ENCODE results near the gene ITGAL. TPM values are rescaled to one million over a fixed set of nuclear protein-coding genes. Genes with fewer than 3 reads are reported as not detected.
A peak's percentile ranks its signal among the peaks of the same experiment; 100 is the strongest.

The ITGAL gene
- 3.8 TPM for polyA plus RNA-seq
- long read RNA-seq, donor 1, result 0 reads
- long read RNA-seq, donor 2, full-length matches to known transcripts, result 2 of 2 reads
- long read RNA-seq, donor 2, partial matches to known transcripts, result 0 of 2 reads
- long read RNA-seq, donor 2, other reads (novel, unspliced or antisense), result 0 of 2 reads
- long read RNA-seq, donor 3, result 0 reads
- long read RNA-seq, donor 4, result 0 reads
- long read RNA-seq, donor 5, result 0 reads
- long read RNA-seq, donor 6, result 0 reads
- long read RNA-seq, donor 7, partial matches to known transcripts, result 0 of 1 reads
- long read RNA-seq, donor 7, other reads (novel, unspliced or antisense), result 0 of 1 reads
- long read RNA-seq, donor 8, result 0 reads
- long read RNA-seq, donor 9, result 0 reads
- long read RNA-seq, donor 10, result 0 reads
- long read RNA-seq, donor 11, result 0 reads

GRCh38 chr16:30472328-30472942 lies at the start of gene ITGAL:
ITGAL (plus strand) TSS chr16:30472742; CDS start chr16:30472838, 96 bp downstream.
- WGBS (ENCODE audit: insufficient coverage, low lambda C conversion rate), result 77% methylated on average over 2 of the region's 8 CpGs
- H3K27ac ChIP-seq (ENCODE audit: low read length), result no peak within 1 kb of the TSS
- H3K36me3 ChIP-seq (ENCODE audit: control insufficient read depth, insufficient read depth, low read length), result no peaks in the 10 kb centered on the region
- peaks cover 6% of the 10 kb centered on the region for H3K4me1 ChIP-seq (ENCODE audit: control insufficient read depth, insufficient read depth, low read length)
- H3K27me3 ChIP-seq (ENCODE audit: control insufficient read depth, insufficient read depth, low read length), result peaks cover 19% of the 10 kb centered on the region
- H3K4me3 ChIP-seq (ENCODE audit: low read length), result no peak within 1 kb of the TSS
- DNase-seq, result peak in 1 of 2 donors; percentile 51
- H3K9me3 ChIP-seq (ENCODE audit: control insufficient read depth, low read depth, low read length), result peaks cover 4% of the 10 kb centered on the region

- DNase-seq, result no peak
- Histone ChIP-seq H3K4me1 (ENCODE audit: control insufficient read depth, insufficient read depth, low read length) (peaks cover 11% of the 10 kb centered on the region), H3K36me3 (ENCODE audit: control insufficient read depth, insufficient read depth, low read length) (peaks cover 24% of the 10 kb centered on the region), H3K4me3 (ENCODE audit: low read length) (no peak overlapping the region), H3K9me3 (ENCODE audit: control insufficient read depth, low read depth, low read length) (no peaks in the 10 kb centered on the region), H3K27me3 (ENCODE audit: control insufficient read depth, insufficient read depth, low read length) (no peaks in the 10 kb centered on the region), H3K27ac (ENCODE audit: low read length) (no peak overlapping the region)
- no CpG with 5 or more reads among the region's 4 CpGs for WGBS (ENCODE audit: insufficient coverage, low lambda C conversion rate)
These were observed 44.5 kb upstream of the ITGAL start for GRCh38 chr16:30428055-30428454.

- no peak for DNase-seq
- whole genome bisulfite sequencing (ENCODE audit: insufficient coverage, low lambda C conversion rate), result no CpG with 5 or more reads among the region's 11 CpGs
- H3K9me3 ChIP-seq (ENCODE audit: control insufficient read depth, low read depth, low read length), result no peaks in the 10 kb centered on the region
- H3K27me3 ChIP-seq (ENCODE audit: control insufficient read depth, insufficient read depth, low read length), result no peaks in the 10 kb centered on the region
- H3K4me3 ChIP-seq (ENCODE audit: low read length), result peak overlapping the region; percentile 88
- H3K27ac ChIP-seq (ENCODE audit: low read length), result peak overlapping the region; percentile 69
- H3K36me3 ChIP-seq (ENCODE audit: control insufficient read depth, insufficient read depth, low read length), result peaks cover 12% of the 10 kb centered on the region
- H3K4me1 ChIP-seq (ENCODE audit: control insufficient read depth, insufficient read depth, low read length), result peaks cover 11% of the 10 kb centered on the region
These were observed 43.2 kb upstream of the ITGAL start for GRCh38 chr16:30429418-30429677.

GRCh38 chr16:30429678-30430427 lies 42.7 kb upstream of the ITGAL start, which contains the start of gene DCTPP1:
DCTPP1 (minus strand) TSS chr16:30430030; CDS start chr16:30429980, 50 bp downstream.
- WGBS (ENCODE audit: insufficient coverage, low lambda C conversion rate), result no CpG with 5 or more reads among the region's 49 CpGs
- peak; percentile 99 to 100 for DNase-seq
- Histone ChIP-seq H3K27ac (ENCODE audit: low read length) (peak within 1 kb of the TSS; percentile 69), H3K36me3 (ENCODE audit: control insufficient read depth, insufficient read depth, low read length) (peaks cover 8% of the 10 kb centered on the region), H3K9me3 (ENCODE audit: control insufficient read depth, low read depth, low read length) (no peaks in the 10 kb centered on the region), H3K4me3 (ENCODE audit: low read length) (peak within 1 kb of the TSS; percentile 88), H3K4me1 (ENCODE audit: control insufficient read depth, insufficient read depth, low read length) (peaks cover 11% of the 10 kb centered on the region), H3K27me3 (ENCODE audit: control insufficient read depth, insufficient read depth, low read length) (no peaks in the 10 kb centered on the region)

GRCh38 chr16:30430428-30430970 lies 42.0 kb upstream of the ITGAL start:
- Histone ChIP-seq H3K36me3 (ENCODE audit: control insufficient read depth, insufficient read depth, low read length) (peaks cover 8% of the 10 kb centered on the region), H3K4me1 (ENCODE audit: control insufficient read depth, insufficient read depth, low read length) (peaks cover 11% of the 10 kb centered on the region), H3K27ac (ENCODE audit: low read length) (peak overlapping the region; percentile 69), H3K9me3 (ENCODE audit: control insufficient read depth, low read depth, low read length) (no peaks in the 10 kb centered on the region), H3K4me3 (ENCODE audit: low read length) (peak overlapping the region; percentile 2), H3K27me3 (ENCODE audit: control insufficient read depth, insufficient read depth, low read length) (no peaks in the 10 kb centered on the region)
- no peak for DNase-seq
- WGBS (ENCODE audit: insufficient coverage, low lambda C conversion rate), result no CpG with 5 or more reads among the region's 19 CpGs

- no peak overlapping the region for H3K27ac ChIP-seq (ENCODE audit: low read length)
- no peaks in the 10 kb centered on the region for H3K9me3 ChIP-seq (ENCODE audit: control insufficient read depth, low read depth, low read length)
- no peaks in the 10 kb centered on the region for H3K36me3 ChIP-seq (ENCODE audit: control insufficient read depth, insufficient read depth, low read length)
- DNase-seq, result no peak
- no peak overlapping the region for H3K4me3 ChIP-seq (ENCODE audit: low read length)
- H3K27me3 ChIP-seq (ENCODE audit: control insufficient read depth, insufficient read depth, low read length), result no peaks in the 10 kb centered on the region
- peaks cover 5% of the 10 kb centered on the region for H3K4me1 ChIP-seq (ENCODE audit: control insufficient read depth, insufficient read depth, low read length)
- WGBS (ENCODE audit: insufficient coverage, low lambda C conversion rate), result 100% methylated on average over 1 of the region's 4 CpGs
These were observed 37.7 kb upstream of the ITGAL start for GRCh38 chr16:30434852-30435251.

- no CpG with 5 or more reads among the region's 3 CpGs for WGBS (ENCODE audit: insufficient coverage, low lambda C conversion rate)
- Histone ChIP-seq H3K36me3 (ENCODE audit: control insufficient read depth, insufficient read depth, low read length) (no peaks in the 10 kb centered on the region), H3K4me1 (ENCODE audit: control insufficient read depth, insufficient read depth, low read length) (no peaks in the 10 kb centered on the region), H3K4me3 (ENCODE audit: low read length) (no peak overlapping the region), H3K27me3 (ENCODE audit: control insufficient read depth, insufficient read depth, low read length) (no peaks in the 10 kb centered on the region), H3K9me3 (ENCODE audit: control insufficient read depth, low read depth, low read length) (peaks cover 5% of the 10 kb centered on the region), H3K27ac (ENCODE audit: low read length) (no peak overlapping the region)
- no peak for DNase-seq
These were observed 35.0 kb upstream of the ITGAL start for GRCh38 chr16:30437511-30438046.

GRCh38 chr16:30438835-30439234 lies 33.7 kb upstream of the ITGAL start:
- peaks cover 17% of the 10 kb centered on the region for H3K9me3 ChIP-seq (ENCODE audit: control insufficient read depth, low read depth, low read length)
- no peak overlapping the region for H3K4me3 ChIP-seq (ENCODE audit: low read length)
- H3K27me3 ChIP-seq (ENCODE audit: control insufficient read depth, insufficient read depth, low read length), result no peaks in the 10 kb centered on the region
- H3K36me3 ChIP-seq (ENCODE audit: control insufficient read depth, insufficient read depth, low read length), result peaks cover 6% of the 10 kb centered on the region
- WGBS (ENCODE audit: insufficient coverage, low lambda C conversion rate), result no CpG with 5 or more reads among the region's 5 CpGs
- DNase-seq, result no peak
- H3K27ac ChIP-seq (ENCODE audit: low read length), result no peak overlapping the region
- H3K4me1 ChIP-seq (ENCODE audit: control insufficient read depth, insufficient read depth, low read length), result no peaks in the 10 kb centered on the region

GRCh38 chr16:30439720-30440348 lies 32.7 kb upstream of the ITGAL start:
- no peak for DNase-seq
- Histone ChIP-seq H3K4me1 (ENCODE audit: control insufficient read depth, insufficient read depth, low read length) (peaks cover 8% of the 10 kb centered on the region), H3K27ac (ENCODE audit: low read length) (no peak overlapping the region), H3K9me3 (ENCODE audit: control insufficient read depth, low read depth, low read length) (peaks cover 26% of the 10 kb centered on the region), H3K4me3 (ENCODE audit: low read length) (no peak overlapping the region), H3K27me3 (ENCODE audit: control insufficient read depth, insufficient read depth, low read length) (no peaks in the 10 kb centered on the region), H3K36me3 (ENCODE audit: control insufficient read depth, insufficient read depth, low read length) (peaks cover 12% of the 10 kb centered on the region)
- no CpG with 5 or more reads among the region's 6 CpGs for WGBS (ENCODE audit: insufficient coverage, low lambda C conversion rate)

GRCh38 chr16:30443631-30444030 lies 28.9 kb upstream of the ITGAL start:
- Histone ChIP-seq H3K27me3 (ENCODE audit: control insufficient read depth, insufficient read depth, low read length) (no peaks in the 10 kb centered on the region), H3K9me3 (ENCODE audit: control insufficient read depth, low read depth, low read length) (peaks cover 40% of the 10 kb centered on the region), H3K27ac (ENCODE audit: low read length) (no peak overlapping the region), H3K36me3 (ENCODE audit: control insufficient read depth, insufficient read depth, low read length) (peaks cover 12% of the 10 kb centered on the region), H3K4me1 (ENCODE audit: control insufficient read depth, insufficient read depth, low read length) (peaks cover 31% of the 10 kb centered on the region), H3K4me3 (ENCODE audit: low read length) (no peak overlapping the region)
- DNase-seq, result no peak
- WGBS (ENCODE audit: insufficient coverage, low lambda C conversion rate), result no CpG with 5 or more reads among the region's 2 CpGs

Data from large intestine (tissue), 12 donors.